DND-41 (cell line): ENCODE data around the gene TTC12.

ENCODE experiments used
- EZH2 ChIP-seq: IDR thresholded peaks from 3 replicates; pipeline ENCODE4 v1.6.1; 2012; ENCODE audit warnings: borderline replicate concordance, low read depth, mild to moderate bottlenecking, moderate library complexity, low read length, inconsistent platforms; ENCODE audit not compliant: severe bottlenecking
- TF ChIP-seq, protein P1 (sequence below): IDR thresholded peaks from 2 replicates; pipeline ENCODE4 v1.5.1; 2012; ENCODE audit warnings: borderline replicate concordance, low read length, moderate library complexity, mild to moderate bottlenecking; ENCODE audit not compliant: poor library complexity, severe bottlenecking; ENCODE audit errors: extremely low read depth

DNA sequence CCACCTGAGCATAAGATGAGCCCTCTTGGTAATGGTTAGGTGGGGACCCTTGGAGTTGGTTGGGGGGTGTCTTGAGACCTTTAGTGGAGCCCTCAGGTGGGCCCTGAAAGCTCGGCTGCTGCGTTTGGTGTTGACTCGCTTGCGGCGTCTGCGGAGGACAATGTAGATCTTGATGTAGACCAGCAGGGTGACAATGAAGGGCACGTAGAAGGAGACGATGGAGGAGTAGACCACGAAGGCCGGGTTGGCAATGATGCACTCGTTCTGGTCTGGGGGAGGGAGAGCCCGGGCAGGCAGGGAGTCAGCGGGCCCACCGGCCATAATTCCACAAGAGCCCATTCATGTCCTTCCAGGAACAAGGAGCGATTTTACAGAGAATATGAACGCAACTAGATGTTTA lies 101.0 kb downstream of the TTC12 start:
- TF ChIP-seq EZH2, result no peak
- TF ChIP-seq, protein P1, sequence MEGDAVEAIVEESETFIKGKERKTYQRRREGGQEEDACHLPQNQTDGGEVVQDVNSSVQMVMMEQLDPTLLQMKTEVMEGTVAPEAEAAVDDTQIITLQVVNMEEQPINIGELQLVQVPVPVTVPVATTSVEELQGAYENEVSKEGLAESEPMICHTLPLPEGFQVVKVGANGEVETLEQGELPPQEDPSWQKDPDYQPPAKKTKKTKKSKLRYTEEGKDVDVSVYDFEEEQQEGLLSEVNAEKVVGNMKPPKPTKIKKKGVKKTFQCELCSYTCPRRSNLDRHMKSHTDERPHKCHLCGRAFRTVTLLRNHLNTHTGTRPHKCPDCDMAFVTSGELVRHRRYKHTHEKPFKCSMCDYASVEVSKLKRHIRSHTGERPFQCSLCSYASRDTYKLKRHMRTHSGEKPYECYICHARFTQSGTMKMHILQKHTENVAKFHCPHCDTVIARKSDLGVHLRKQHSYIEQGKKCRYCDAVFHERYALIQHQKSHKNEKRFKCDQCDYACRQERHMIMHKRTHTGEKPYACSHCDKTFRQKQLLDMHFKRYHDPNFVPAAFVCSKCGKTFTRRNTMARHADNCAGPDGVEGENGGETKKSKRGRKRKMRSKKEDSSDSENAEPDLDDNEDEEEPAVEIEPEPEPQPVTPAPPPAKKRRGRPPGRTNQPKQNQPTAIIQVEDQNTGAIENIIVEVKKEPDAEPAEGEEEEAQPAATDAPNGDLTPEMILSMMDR, result no peak
